ENCODE measurements around the gene PMP22. TPM values are rescaled to one million over a fixed set of nuclear protein-coding genes. Genes with fewer than 3 reads are reported as not detected.

Gene PMP22
- total RNA-seq, 2 experiments from 2014 or later, result 0.16 TPM; not detected in 1

GRCh38 chr17:15249487-15249886 lies 15.6 kb downstream of the PMP22 start:
- ATAC-seq (no peak), DNase-seq (no peak)
- Mint-ChIP-seq H3K27ac (no peak overlapping the region), H3K4me1 (no peaks in the 10 kb centered on the region), H3K36me3 (ENCODE audit: low read depth) (no peaks in the 10 kb centered on the region), H3K27me3 (peaks cover 12% of the 10 kb centered on the region), H3K9me3 (ENCODE audit: low read depth) (no peaks in the 10 kb centered on the region), H3K4me3 (no peak overlapping the region)
- intact Hi-C loops (cut with DNase I, micrococcal nuclease), result no loop called here
- ChIA-PET CTCF (interaction anchor here (2.2 kb wide), 1 partner anchor 8 kb away, joined by 19 read pairs; no protein-coding TSS in a partner anchor), POLR2A (no interaction called here)

- intact Hi-C loops (cut with DNase I, micrococcal nuclease), result no loop called here
- Mint-ChIP-seq H3K4me1 (no peaks in the 10 kb centered on the region), H3K27ac (no peak overlapping the region), H3K36me3 (ENCODE audit: low read depth) (no peaks in the 10 kb centered on the region), H3K9me3 (ENCODE audit: low read depth) (peaks cover 3% of the 10 kb centered on the region), H3K27me3 (peaks cover 6% of the 10 kb centered on the region), H3K4me3 (no peak overlapping the region)
- ChIA-PET POLR2A (no interaction called here), CTCF (interaction anchor here (0.8 to 2.2 kb wide), 4 partner anchors 9 to 255 kb away, joined by 3 to 19 read pairs (median 4); no protein-coding TSS in a partner anchor)
- ATAC-seq (no peak), DNase-seq (no peak)
These were observed 17.1 kb downstream of the PMP22 start for GRCh38 chr17:15247891-15248529.

- Mint-ChIP-seq H3K4me1 (no peaks in the 10 kb centered on the region), H3K36me3 (ENCODE audit: low read depth) (no peaks in the 10 kb centered on the region), H3K4me3 (no peak overlapping the region), H3K27ac (no peak overlapping the region), H3K9me3 (ENCODE audit: low read depth) (peaks cover 7% of the 10 kb centered on the region), H3K27me3 (peaks cover 14% of the 10 kb centered on the region)
- POLR2A ChIA-PET, result no interaction called here
- CTCF ChIA-PET, result no interaction called here
- intact Hi-C loops (cut with DNase I, micrococcal nuclease), result no loop called here
- ATAC-seq, result no peak
- DNase-seq, result no peak
These were observed 20.1 kb downstream of the PMP22 start for GRCh38 chr17:15245054-15245453.

GRCh38 chr17:15240644-15241043 lies 24.5 kb downstream of the PMP22 start:
- Mint-ChIP-seq H3K9me3 (ENCODE audit: low read depth) (peaks cover 7% of the 10 kb centered on the region), H3K4me1 (peaks cover 5% of the 10 kb centered on the region), H3K27me3 (peaks cover 22% of the 10 kb centered on the region), H3K4me3 (no peak overlapping the region), H3K36me3 (ENCODE audit: low read depth) (no peaks in the 10 kb centered on the region), H3K27ac (no peak overlapping the region)
- ATAC-seq (no peak), DNase-seq (no peak)
- POLR2A ChIA-PET, result no interaction called here
- CTCF ChIA-PET, result interaction anchor here (1.5 kb wide), 1 partner anchor 17 kb away, joined by 5 read pairs; no protein-coding TSS in a partner anchor
- intact Hi-C loops (cut with DNase I, micrococcal nuclease), result no loop called here

GRCh38 chr17:15239491-15239890 lies 25.6 kb downstream of the PMP22 start:
- H3K27me3 Mint-ChIP-seq, result peaks cover 22% of the 10 kb centered on the region
- H3K27ac Mint-ChIP-seq, result no peak overlapping the region
- H3K4me1 Mint-ChIP-seq, result peaks cover 5% of the 10 kb centered on the region
- H3K36me3 Mint-ChIP-seq (ENCODE audit: low read depth), result no peaks in the 10 kb centered on the region
- no peak for ATAC-seq
- H3K4me3 Mint-ChIP-seq, result no peak overlapping the region
- intact Hi-C loops (cut with DNase I, micrococcal nuclease), result no loop called here
- no peak for DNase-seq
- ChIA-PET CTCF (no interaction called here), POLR2A (no interaction called here)
- peaks cover 7% of the 10 kb centered on the region for H3K9me3 Mint-ChIP-seq (ENCODE audit: low read depth)

GRCh38 chr17:15238676-15239422 lies 26.3 kb downstream of the PMP22 start:
- ATAC-seq, result no peak
- H3K4me1 Mint-ChIP-seq, result peaks cover 5% of the 10 kb centered on the region
- no peak for DNase-seq
- ChIA-PET POLR2A (no interaction called here), CTCF (no interaction called here)
- H3K27ac Mint-ChIP-seq, result no peak overlapping the region
- H3K4me3 Mint-ChIP-seq, result no peak overlapping the region
- H3K36me3 Mint-ChIP-seq (ENCODE audit: low read depth), result no peaks in the 10 kb centered on the region
- peaks cover 22% of the 10 kb centered on the region for H3K27me3 Mint-ChIP-seq
- intact Hi-C loops (cut with DNase I, micrococcal nuclease), result no loop called here
- H3K9me3 Mint-ChIP-seq (ENCODE audit: low read depth), result peaks cover 7% of the 10 kb centered on the region

GRCh38 chr17:15238057-15238456 lies 27.1 kb downstream of the PMP22 start:
- POLR2A ChIA-PET, result no interaction called here
- H3K4me3 Mint-ChIP-seq, result no peak overlapping the region
- DNase-seq, result no peak
- CTCF ChIA-PET, result no interaction called here
- ATAC-seq, result no peak
- H3K36me3 Mint-ChIP-seq (ENCODE audit: low read depth), result no peaks in the 10 kb centered on the region
- intact Hi-C loops (cut with DNase I, micrococcal nuclease), result no loop called here
- no peak overlapping the region for H3K27ac Mint-ChIP-seq
- peaks cover 4% of the 10 kb centered on the region for H3K9me3 Mint-ChIP-seq (ENCODE audit: low read depth)
- H3K4me1 Mint-ChIP-seq, result peaks cover 5% of the 10 kb centered on the region
- H3K27me3 Mint-ChIP-seq, result peaks cover 19% of the 10 kb centered on the region

- CTCF ChIA-PET, result interaction anchor here (1.2 kb wide), 1 partner anchor 21 kb away, joined by 4 read pairs; no protein-coding TSS in a partner anchor
- no peaks in the 10 kb centered on the region for H3K36me3 Mint-ChIP-seq (ENCODE audit: low read depth)
- peaks cover 5% of the 10 kb centered on the region for H3K4me1 Mint-ChIP-seq
- no peak overlapping the region for H3K27ac Mint-ChIP-seq
- POLR2A ChIA-PET, result no interaction called here
- H3K4me3 Mint-ChIP-seq, result no peak overlapping the region
- DNase-seq (no peak), ATAC-seq (no peak)
- intact Hi-C loops (cut with DNase I, micrococcal nuclease), result no loop called here
- peaks cover 16% of the 10 kb centered on the region for H3K27me3 Mint-ChIP-seq
- no peaks in the 10 kb centered on the region for H3K9me3 Mint-ChIP-seq (ENCODE audit: low read depth)
These were observed 28.1 kb downstream of the PMP22 start for GRCh38 chr17:15237106-15237425.

- CTCF ChIA-PET, result interaction anchor here (1.2 kb wide), 1 partner anchor 22 kb away, joined by 4 read pairs; no protein-coding TSS in a partner anchor
- ATAC-seq, result no peak
- no peak for DNase-seq
These were observed 28.6 kb downstream of the PMP22 start for GRCh38 chr17:15236281-15237105.

GRCh38 chr17:15233971-15234370 lies 31.2 kb downstream of the PMP22 start:
- ATAC-seq (no peak), DNase-seq (no peak)
- Mint-ChIP-seq H3K27me3 (peaks cover 5% of the 10 kb centered on the region), H3K27ac (no peak overlapping the region), H3K36me3 (ENCODE audit: low read depth) (no peaks in the 10 kb centered on the region), H3K9me3 (ENCODE audit: low read depth) (no peaks in the 10 kb centered on the region), H3K4me1 (peaks cover 5% of the 10 kb centered on the region), H3K4me3 (no peak overlapping the region)
- CTCF ChIA-PET, result interaction anchor here (0.5 to 2.3 kb wide), 2 partner anchors 270 to 1776 kb away, joined by 3 to 10 read pairs; no protein-coding TSS in a partner anchor
- POLR2A ChIA-PET, result no interaction called here
- intact Hi-C loops (cut with DNase I, micrococcal nuclease), result no loop called here

More at GRCh38 chr17:15236281-15237105, 28.6 kb downstream of the PMP22 start:
- no peaks in the 10 kb centered on the region for H3K36me3 Mint-ChIP-seq (ENCODE audit: low read depth)
- intact Hi-C loops (cut with DNase I, micrococcal nuclease), result no loop called here
- POLR2A ChIA-PET, result no interaction called here
- no peak overlapping the region for H3K27ac Mint-ChIP-seq
- H3K27me3 Mint-ChIP-seq, result peaks cover 14% of the 10 kb centered on the region
- H3K9me3 Mint-ChIP-seq (ENCODE audit: low read depth), result no peaks in the 10 kb centered on the region
- no peak overlapping the region for H3K4me3 Mint-ChIP-seq
- H3K4me1 Mint-ChIP-seq, result peaks cover 5% of the 10 kb centered on the region

- ChIA-PET POLR2A (no interaction called here), CTCF (interaction anchor here (1.1 to 2.3 kb wide), 2 partner anchors 22 to 270 kb away, joined by 3 to 10 read pairs; no protein-coding TSS in a partner anchor)
- peak; percentile 24 for DNase-seq
- peak; percentile 91 for ATAC-seq
- H3K4me1 Mint-ChIP-seq, result peaks cover 5% of the 10 kb centered on the region
- no peaks in the 10 kb centered on the region for H3K9me3 Mint-ChIP-seq (ENCODE audit: low read depth)
- intact Hi-C loops (cut with DNase I, micrococcal nuclease), result no loop called here
- H3K27me3 Mint-ChIP-seq, result no peaks in the 10 kb centered on the region
- H3K4me3 Mint-ChIP-seq, result no peak overlapping the region
- no peak overlapping the region for H3K27ac Mint-ChIP-seq
- no peaks in the 10 kb centered on the region for H3K36me3 Mint-ChIP-seq (ENCODE audit: low read depth)
These were observed 31.9 kb downstream of the PMP22 start for GRCh38 chr17:15233022-15233805.

All from activated CD4-positive, alpha-beta T cell treated with anti-CD3 and anti-CD28 coated beads for 36 hours (primary cell).